Chondrocyte (in vitro differentiated cells): ENCODE results near the gene TIAM2. TPM values are rescaled to one million over a fixed set of nuclear protein-coding genes. Genes with fewer than 3 reads are reported as not detected.

Experiments
- DNase-seq: peaks from one replicate; pipeline ENCODE4 v3.0.0; 2021; ENCODE audit warnings: mixed read lengths, low spot score
- H3K27ac Mint-ChIP-seq: one replicate; pipeline ENCODE4 v1.8.0; 2021; ENCODE audit warnings: mild to moderate bottlenecking, moderate library complexity, mixed read lengths; ENCODE audit not compliant: unreplicated experiment
- H3K27me3 Mint-ChIP-seq: 2 replicates; pipeline ENCODE4 v1.8.0; 2021; ENCODE audit warnings: low read depth, mixed read lengths
- H3K36me3 Mint-ChIP-seq: 2 replicates; pipeline ENCODE4 v1.8.0; 2021; ENCODE audit warnings: low read depth, mixed read lengths
- H3K4me1 Mint-ChIP-seq: 2 replicates; pipeline ENCODE4 v1.8.0; 2021; ENCODE audit warnings: low read depth, mild to moderate bottlenecking, mixed read lengths
- H3K4me3 Mint-ChIP-seq: one replicate; pipeline ENCODE4 v1.8.0; 2021; ENCODE audit warnings: mild to moderate bottlenecking, moderate library complexity, mixed read lengths; ENCODE audit not compliant: unreplicated experiment
- H3K9me3 Mint-ChIP-seq: 2 replicates; pipeline ENCODE4 v1.8.0; 2021; ENCODE audit warnings: low read depth, mixed read lengths
- CTCF ChIP-seq: fragments of 200-600 bp; sonication (generic); IDR thresholded peaks from 2 replicates; pipeline ENCODE4 v1.5.0; 2021; ENCODE audit warnings: antibody characterized with exemption, mild to moderate bottlenecking, moderate library complexity
- total RNA-seq: library from RNA; stranded (reverse); gene quantifications from 3 replicates; pipeline ENCODE4 v1.2.1, GENCODE V29; 2021

TIAM2 gene
- total RNA-seq, 1 donor from 2014 or later: 13.8 TPM

DNA sequence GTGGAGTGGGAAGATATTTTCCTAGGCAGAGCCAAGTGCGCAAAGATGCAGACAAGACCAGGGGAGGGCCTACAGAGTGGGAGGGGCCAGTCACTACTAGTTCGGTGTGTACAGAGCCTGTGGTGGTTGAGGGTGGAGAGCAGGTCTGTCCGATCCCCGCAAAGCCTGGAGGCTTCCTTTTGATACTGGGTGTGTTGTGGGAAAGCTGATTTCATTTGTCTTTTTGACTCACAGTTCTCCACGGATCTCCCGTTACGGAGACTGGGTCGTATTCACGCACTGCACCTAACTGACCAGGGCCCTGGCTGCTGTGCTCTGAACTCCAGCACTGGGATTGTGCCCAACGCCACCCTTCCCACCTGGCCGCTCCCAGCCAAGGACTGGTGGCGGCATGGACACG, 1.4 kb upstream of the TIAM2 start:
- Mint-ChIP-seq H3K36me3 (no peaks in the 10 kb centered on the region), H3K27ac (no peak overlapping the region), H3K9me3 (no peaks in the 10 kb centered on the region), H3K4me3 (no peak overlapping the region), H3K27me3 (no peaks in the 10 kb centered on the region), H3K4me1 (peaks cover 15% of the 10 kb centered on the region)
- no peak for TF ChIP-seq CTCF
- no peak for DNase-seq

GRCh38 chr6:154994836-154995253, 270 bp upstream of the TIAM2 start:
- DNase-seq: no peak
- H3K27ac Mint-ChIP-seq: peak overlapping the region; percentile 49
- no peaks in the 10 kb centered on the region for H3K27me3 Mint-ChIP-seq
- peaks cover 15% of the 10 kb centered on the region for H3K4me1 Mint-ChIP-seq
- H3K4me3 Mint-ChIP-seq: peak overlapping the region; percentile 63
- H3K36me3 Mint-ChIP-seq: no peaks in the 10 kb centered on the region
- no peak for TF ChIP-seq CTCF
- no peaks in the 10 kb centered on the region for H3K9me3 Mint-ChIP-seq

GRCh38 chr6:154996016-154996590, 988 bp downstream of the TIAM2 start:
- Mint-ChIP-seq H3K4me3 (peak overlapping the region; percentile 74), H3K4me1 (peaks cover 18% of the 10 kb centered on the region), H3K36me3 (no peaks in the 10 kb centered on the region), H3K27me3 (no peaks in the 10 kb centered on the region), H3K9me3 (no peaks in the 10 kb centered on the region), H3K27ac (no peak overlapping the region)
- no peak for DNase-seq
- peak; percentile 34 for TF ChIP-seq CTCF

DNA sequence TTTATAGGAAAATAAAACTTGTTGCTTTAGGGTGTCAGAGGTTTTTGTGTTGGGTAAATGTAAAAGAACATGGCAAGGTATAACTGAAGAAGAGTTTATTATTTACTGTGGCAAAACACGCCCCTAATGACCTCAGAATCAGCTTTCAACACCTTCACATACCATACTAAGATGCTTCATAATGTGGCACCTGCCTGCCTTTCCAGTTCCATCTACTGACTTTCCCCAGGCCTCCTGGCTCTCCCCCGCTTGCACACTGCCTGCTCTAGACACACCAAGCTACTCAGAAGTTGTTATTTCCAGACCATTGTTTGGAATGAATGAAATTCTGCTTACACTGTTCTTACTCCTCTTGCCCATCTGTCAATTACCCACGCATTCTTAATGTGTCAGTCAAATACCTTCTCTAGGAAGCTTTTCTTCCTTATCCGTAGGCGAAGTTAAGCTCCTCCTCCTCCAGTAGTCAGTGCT, 1.8 kb downstream of the TIAM2 start:
- Mint-ChIP-seq H3K27ac (no peak overlapping the region), H3K27me3 (no peaks in the 10 kb centered on the region)
- no peak for TF ChIP-seq CTCF

GRCh38 chr6:154998855-154999254, 3.7 kb downstream of the TIAM2 start:
- no peaks in the 10 kb centered on the region for H3K27me3 Mint-ChIP-seq
- DNase-seq: no peak
- H3K27ac Mint-ChIP-seq: no peak overlapping the region
- peaks cover 27% of the 10 kb centered on the region for H3K4me1 Mint-ChIP-seq
- TF ChIP-seq CTCF: no peak
- no peak overlapping the region for H3K4me3 Mint-ChIP-seq
- H3K36me3 Mint-ChIP-seq: no peaks in the 10 kb centered on the region
- no peaks in the 10 kb centered on the region for H3K9me3 Mint-ChIP-seq

More for the DNA sequence above, 1.8 kb downstream of the TIAM2 start:
- Mint-ChIP-seq H3K4me3 (peak overlapping the region; percentile 20), H3K9me3 (no peaks in the 10 kb centered on the region), H3K4me1 (peaks cover 25% of the 10 kb centered on the region), H3K36me3 (no peaks in the 10 kb centered on the region)
- no peak for DNase-seq
